GM20000 (cell line): ENCODE data around the gene SNX1.

Experiments
- DNase-seq: peaks from one replicate; pipeline ENCODE4 v3.0.0; 2012; ENCODE audit warnings: low spot score
- CTCF ChIP-seq: IDR thresholded peaks from 2 replicates; pipeline ENCODE4 v1.5.1; 2012; ENCODE audit warnings: mild to moderate bottlenecking, control low read depth; ENCODE audit errors: extremely low read depth, missing control alignments

The SNX1 gene

GRCh38 chr15:64090527-64090926 lies 5.3 kb upstream of the SNX1 start:
- peak; percentile 26 for DNase-seq

GRCh38 chr15:64092075-64092820 lies 3.5 kb upstream of the SNX1 start:
- no peak for TF ChIP-seq CTCF
- peak; percentile 11 for DNase-seq

More at GRCh38 chr15:64090527-64090926, 5.3 kb upstream of the SNX1 start:
- no peak for TF ChIP-seq CTCF

GRCh38 chr15:64092864-64093626 lies 2.7 kb upstream of the SNX1 start:
- peak; percentile 0 for TF ChIP-seq CTCF
- DNase-seq: peak; percentile 53

GRCh38 chr15:64093627-64094417 lies 2.0 kb upstream of the SNX1 start, which contains the start of gene CIAO2A:
CIAO2A (minus strand) TSS chr15:64093838; CDS start chr15:64093768, 70 bp downstream.
- no peak for TF ChIP-seq CTCF
- peak; percentile 86 for DNase-seq

- no peak for TF ChIP-seq CTCF
These were observed 369 bp upstream of the SNX1 start for GRCh38 chr15:64095431-64095794.

GRCh38 chr15:64096668-64097384 lies 1.0 kb downstream of the SNX1 start:
- DNase-seq: peak; percentile 8
- TF ChIP-seq CTCF: no peak

More at GRCh38 chr15:64095431-64095794, 369 bp upstream of the SNX1 start:
- no peak for DNase-seq
